ENCODE measurements around the gene ARHGEF16.

Gene ARHGEF16

GRCh38 chr1:3443807-3444206 is 10.7 kb upstream of the ARHGEF16 start:
- no peak overlapping the region for H3K27ac ChIP-seq
- TF ChIP-seq CTCF (IDR thresholded peaks at IDR 0.05) (no peak), ZFX (IDR thresholded peaks at IDR 0.05; ENCODE audit: borderline replicate concordance) (no peak)

- H3K27ac ChIP-seq: no peak overlapping the region
- TF ChIP-seq CTCF (IDR thresholded peaks at IDR 0.05) (no peak), ZFX (IDR thresholded peaks at IDR 0.05; ENCODE audit: borderline replicate concordance) (no peak)
Observed at GRCh38 chr1:3444298-3444697, 10.2 kb upstream of the ARHGEF16 start.

- TF ChIP-seq CTCF (IDR thresholded peaks at IDR 0.05) (no peak), ZFX (IDR thresholded peaks at IDR 0.05; ENCODE audit: borderline replicate concordance) (no peak)
- no peak overlapping the region for H3K27ac ChIP-seq
Observed at GRCh38 chr1:3444736-3445135, 9.7 kb upstream of the ARHGEF16 start.

- H3K27ac ChIP-seq: no peak overlapping the region
- TF ChIP-seq ZFX (IDR thresholded peaks at IDR 0.05; ENCODE audit: borderline replicate concordance): no peak
- TF ChIP-seq CTCF (IDR thresholded peaks at IDR 0.05): no peak
Observed at GRCh38 chr1:3450202-3450863, 4.1 kb upstream of the ARHGEF16 start.

GRCh38 chr1:3450983-3451382 is 3.5 kb upstream of the ARHGEF16 start:
- no peak overlapping the region for H3K27ac ChIP-seq
- TF ChIP-seq CTCF (IDR thresholded peaks at IDR 0.05) (no peak), ZFX (IDR thresholded peaks at IDR 0.05; ENCODE audit: borderline replicate concordance) (no peak)

- no peak overlapping the region for H3K27ac ChIP-seq
- no peak for TF ChIP-seq CTCF (IDR thresholded peaks at IDR 0.05)
Observed at GRCh38 chr1:3451994-3452865, 2.2 kb upstream of the ARHGEF16 start.

- H3K27ac ChIP-seq: no peak overlapping the region
- TF ChIP-seq CTCF (IDR thresholded peaks at IDR 0.05) (no peak), ZFX (IDR thresholded peaks at IDR 0.05; ENCODE audit: borderline replicate concordance) (no peak)
Observed at GRCh38 chr1:3452866-3453175, 1.6 kb upstream of the ARHGEF16 start.
